ENCODE results near the gene OR52E2. TPM values are rescaled to one million over a fixed set of nuclear protein-coding genes. Genes with fewer than 3 reads are reported as not detected.

OR52E2 gene
- polyA plus RNA-seq, 1 of the 3 experiments (the other 2 are of a cell fraction) = not detected

DNA sequence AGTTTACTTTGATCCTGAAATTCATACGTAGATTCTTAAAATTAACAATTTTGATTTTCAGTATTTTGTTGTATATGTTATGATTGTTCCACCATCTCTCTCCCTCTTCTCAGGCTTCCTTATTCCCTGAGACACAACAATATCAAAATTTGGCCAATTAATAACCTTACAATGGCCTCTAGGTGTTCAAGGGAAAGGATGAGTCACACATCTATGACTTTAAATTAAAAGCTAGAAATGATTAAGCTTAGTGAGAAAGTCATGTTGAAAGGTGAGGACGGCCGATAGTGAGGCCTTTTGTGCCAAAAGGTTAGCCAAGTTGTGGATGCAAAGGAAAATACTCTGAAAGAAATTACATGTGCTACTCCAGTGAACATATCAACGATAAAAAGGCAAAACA lies 18.6 kb downstream of the OR52E2 start:
- TF ChIP-seq, protein P1, sequence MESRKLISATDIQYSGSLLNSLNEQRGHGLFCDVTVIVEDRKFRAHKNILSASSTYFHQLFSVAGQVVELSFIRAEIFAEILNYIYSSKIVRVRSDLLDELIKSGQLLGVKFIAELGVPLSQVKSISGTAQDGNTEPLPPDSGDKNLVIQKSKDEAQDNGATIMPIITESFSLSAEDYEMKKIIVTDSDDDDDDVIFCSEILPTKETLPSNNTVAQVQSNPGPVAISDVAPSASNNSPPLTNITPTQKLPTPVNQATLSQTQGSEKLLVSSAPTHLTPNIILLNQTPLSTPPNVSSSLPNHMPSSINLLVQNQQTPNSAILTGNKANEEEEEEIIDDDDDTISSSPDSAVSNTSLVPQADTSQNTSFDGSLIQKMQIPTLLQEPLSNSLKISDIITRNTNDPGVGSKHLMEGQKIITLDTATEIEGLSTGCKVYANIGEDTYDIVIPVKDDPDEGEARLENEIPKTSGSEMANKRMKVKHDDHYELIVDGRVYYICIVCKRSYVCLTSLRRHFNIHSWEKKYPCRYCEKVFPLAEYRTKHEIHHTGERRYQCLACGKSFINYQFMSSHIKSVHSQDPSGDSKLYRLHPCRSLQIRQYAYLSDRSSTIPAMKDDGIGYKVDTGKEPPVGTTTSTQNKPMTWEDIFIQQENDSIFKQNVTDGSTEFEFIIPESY (IDR thresholded peaks at IDR 0.05; ENCODE audit: borderline replicate concordance, low read depth) = no peak
- H2AFZ ChIP-seq (ENCODE audit: low read depth) = no peak overlapping the region
- no peaks in the 10 kb centered on the region for H3K79me2 ChIP-seq (ENCODE audit: insufficient read depth)
- WGBS (ENCODE audit: low lambda C conversion rate) = 4% methylated on average over 4 of the region's 4 CpGs
- H3K4me1 ChIP-seq (ENCODE audit: control insufficient read depth in 1 of 2, insufficient read depth in 2 of 2, low read depth in 1 of 2, low read length in 1 of 2) = no peaks in the 10 kb centered on the region
- H4K20me1 ChIP-seq (ENCODE audit: insufficient read depth) = no peaks in the 10 kb centered on the region
- H3K36me3 ChIP-seq (replicated peaks in 1 of 2; ENCODE audit: control insufficient read depth in 1 of 2, insufficient read depth in 2 of 2, low read length in 1 of 2) = no peaks in the 10 kb centered on the region
- no peaks in the 10 kb centered on the region for H3K9me2 ChIP-seq
- POLR2A ChIA-PET = no interaction called here
- no peak overlapping the region for H3K27ac ChIP-seq (ENCODE audit: low read depth in 2 of 2, low read length in 1 of 2)
- H3K9me3 ChIP-seq = no peaks in the 10 kb centered on the region
- no peak overlapping the region for H3K9ac ChIP-seq
- no peaks in the 10 kb centered on the region for H3F3A ChIP-seq (replicated peaks; ENCODE audit: insufficient read depth)
- CTCF ChIA-PET = no interaction called here
- DNase-seq = no peak
- H3K27me3 ChIP-seq (ENCODE audit: insufficient read depth) = no peaks in the 10 kb centered on the region
- no peak overlapping the region for H3K4me3 ChIP-seq (ENCODE audit: low read depth in 2 of 2, low read length in 1 of 2)
- no peak overlapping the region for H3K4me2 ChIP-seq

- Histone ChIP-seq H3K9me3 (no peaks in the 10 kb centered on the region), H3K27me3 (ENCODE audit: insufficient read depth) (no peaks in the 10 kb centered on the region), H3K27ac (ENCODE audit: low read depth in 2 of 2, low read length in 1 of 2) (no peak overlapping the region), H3K9me2 (no peaks in the 10 kb centered on the region), H3K9ac (no peak overlapping the region), H2AFZ (ENCODE audit: low read depth) (no peak overlapping the region), H3F3A (replicated peaks; ENCODE audit: insufficient read depth) (no peaks in the 10 kb centered on the region), H3K79me2 (ENCODE audit: insufficient read depth) (no peaks in the 10 kb centered on the region), H3K4me2 (no peak overlapping the region), H3K36me3 (replicated peaks in 1 of 2; ENCODE audit: control insufficient read depth in 1 of 2, insufficient read depth in 2 of 2, low read length in 1 of 2) (no peaks in the 10 kb centered on the region), H3K4me3 (ENCODE audit: low read depth in 2 of 2, low read length in 1 of 2) (no peak overlapping the region), H4K20me1 (ENCODE audit: insufficient read depth) (no peaks in the 10 kb centered on the region), H3K4me1 (ENCODE audit: control insufficient read depth in 1 of 2, insufficient read depth in 2 of 2, low read depth in 1 of 2, low read length in 1 of 2) (no peaks in the 10 kb centered on the region)
- 10% methylated on average over 1 of the region's 1 CpG for WGBS (ENCODE audit: low lambda C conversion rate)
- DNase-seq = no peak
- ChIA-PET POLR2A (no interaction called here), CTCF (no interaction called here)
- TF ChIP-seq EZH2phosphoT487 (IDR thresholded peaks at IDR 0.05; ENCODE audit: borderline replicate concordance, low read depth) = no peak
- no peak for TF ChIP-seq ELF1 (IDR thresholded peaks at IDR 0.05)
- no peak for TF ChIP-seq YY1 (IDR thresholded peaks at IDR 0.05; ENCODE audit: low read depth)
- TF ChIP-seq TCF12 (IDR thresholded peaks at IDR 0.05) = no peak
- no peak for TF ChIP-seq EP300 (IDR thresholded peaks at IDR 0.05; ENCODE audit: borderline replicate concordance in 1 of 2, low read depth in 1 of 2, low read length in 1 of 2)
- TF ChIP-seq, protein P1 (IDR thresholded peaks at IDR 0.05; ENCODE audit: borderline replicate concordance, low read depth) = no peak
- no peak for TF ChIP-seq JUND (IDR thresholded peaks at IDR 0.05)
These were observed 21.1 kb downstream of the OR52E2 start for GRCh38 chr11:5038341-5038740.

- H3K9me3 ChIP-seq = no peaks in the 10 kb centered on the region
- H3F3A ChIP-seq (replicated peaks; ENCODE audit: insufficient read depth) = no peaks in the 10 kb centered on the region
- no peak overlapping the region for H3K9ac ChIP-seq
- no peaks in the 10 kb centered on the region for H3K36me3 ChIP-seq (replicated peaks in 1 of 2; ENCODE audit: control insufficient read depth in 1 of 2, insufficient read depth in 2 of 2, low read length in 1 of 2)
- no peaks in the 10 kb centered on the region for H3K9me2 ChIP-seq
- H2AFZ ChIP-seq (ENCODE audit: low read depth) = no peak overlapping the region
- no peak overlapping the region for H3K4me3 ChIP-seq (ENCODE audit: low read depth in 2 of 2, low read length in 1 of 2)
- WGBS (ENCODE audit: low lambda C conversion rate) = 4% methylated on average over 2 of the region's 2 CpGs
- no peaks in the 10 kb centered on the region for H4K20me1 ChIP-seq (ENCODE audit: insufficient read depth)
- H3K4me2 ChIP-seq = no peak overlapping the region
- no peak overlapping the region for H3K27ac ChIP-seq (ENCODE audit: low read depth in 2 of 2, low read length in 1 of 2)
- no peaks in the 10 kb centered on the region for H3K79me2 ChIP-seq (ENCODE audit: insufficient read depth)
- DNase-seq = no peak
- no peaks in the 10 kb centered on the region for H3K27me3 ChIP-seq (ENCODE audit: insufficient read depth)
- ChIA-PET POLR2A (no interaction called here), CTCF (no interaction called here)
- H3K4me1 ChIP-seq (ENCODE audit: control insufficient read depth in 1 of 2, insufficient read depth in 2 of 2, low read depth in 1 of 2, low read length in 1 of 2) = no peaks in the 10 kb centered on the region
- TF ChIP-seq EP300 (IDR thresholded peaks at IDR 0.05; ENCODE audit: borderline replicate concordance in 1 of 2, low read depth in 1 of 2, low read length in 1 of 2) (no peak), CTCF (IDR thresholded peaks at IDR 0.05) (no peak), MXI1 (IDR thresholded peaks at IDR 0.05; ENCODE audit: low read depth, low read length) (no peak), TCF12 (IDR thresholded peaks at IDR 0.05) (no peak), TEAD4 (IDR thresholded peaks at IDR 0.05; ENCODE audit: borderline replicate concordance, insufficient read depth) (no peak)
- TF ChIP-seq, protein P2, sequence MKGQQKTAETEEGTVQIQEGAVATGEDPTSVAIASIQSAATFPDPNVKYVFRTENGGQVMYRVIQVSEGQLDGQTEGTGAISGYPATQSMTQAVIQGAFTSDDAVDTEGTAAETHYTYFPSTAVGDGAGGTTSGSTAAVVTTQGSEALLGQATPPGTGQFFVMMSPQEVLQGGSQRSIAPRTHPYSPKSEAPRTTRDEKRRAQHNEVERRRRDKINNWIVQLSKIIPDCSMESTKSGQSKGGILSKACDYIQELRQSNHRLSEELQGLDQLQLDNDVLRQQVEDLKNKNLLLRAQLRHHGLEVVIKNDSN (IDR thresholded peaks at IDR 0.05; ENCODE audit: borderline replicate concordance, low read depth) = no peak
- TF ChIP-seq, protein P1 (IDR thresholded peaks at IDR 0.05; ENCODE audit: borderline replicate concordance, low read depth) = no peak
These were observed 21.5 kb downstream of the OR52E2 start for GRCh38 chr11:5037926-5038325.
